HepG2 (cell line): Measurements from ENCODE around the gene CD248. TPM values are rescaled to one million over a fixed set of nuclear protein-coding genes. Genes with fewer than 3 reads are reported as not detected.

Experiments used
- DNMT1 ChIP-seq: sonication (generic); formaldehyde crosslinking; IDR thresholded peaks from 2 replicates; pipeline ENCODE4 v1.5.1; 2020; ENCODE audit warnings: mild to moderate bottlenecking, missing genetic modification reagents
- KDM3A ChIP-seq: IDR thresholded peaks from 2 replicates; pipeline ENCODE4 v1.6.1; 2018; ENCODE audit warnings: low read depth, missing compliant biosample characterization
- NCOA2 ChIP-seq: sonication (generic); formaldehyde crosslinking; IDR thresholded peaks from 2 replicates; pipeline ENCODE4 v1.8.0; 2022; ENCODE audit warnings: inconsistent platforms
- RNF219 ChIP-seq: sonication (generic); formaldehyde crosslinking; IDR thresholded peaks from 2 replicates; pipeline ENCODE4 v1.5.0; 2020; ENCODE audit warnings: mild to moderate bottlenecking, missing genetic modification reagents
- SNAPC5 ChIP-seq: sonication (generic); formaldehyde crosslinking; IDR thresholded peaks from 2 replicates; pipeline ENCODE4 v1.8.1; 2023; ENCODE audit warnings: mild to moderate bottlenecking, missing genetic modification reagents, borderline replicate concordance
- SRF ChIP-seq: IDR thresholded peaks from 2 replicates; pipeline ENCODE4 v1.6.1; 2011; ENCODE audit warnings: mild to moderate bottlenecking, low read depth, low read length, moderate library complexity
- STAT6 ChIP-seq: sonication (generic); formaldehyde crosslinking; IDR thresholded peaks from 2 replicates; pipeline ENCODE4 v1.4.0; 2020; ENCODE audit warnings: missing genetic modification reagents, mild to moderate bottlenecking, borderline replicate concordance
- TBX3 ChIP-seq: fragments of 450-650 bp; IDR thresholded peaks from 2 replicates; pipeline ENCODE4 v1.6.1; 2017; ENCODE audit warnings: antibody characterized with exemption, mild to moderate bottlenecking, inconsistent platforms, borderline replicate concordance
- THAP7 ChIP-seq: sonication (generic); formaldehyde crosslinking; IDR thresholded peaks from 2 replicates; pipeline ENCODE4 v1.8.1; 2023; ENCODE audit warnings: mild to moderate bottlenecking, missing genetic modification reagents
- TSC22D2 ChIP-seq: sonication (generic); formaldehyde crosslinking; IDR thresholded peaks from 2 replicates; pipeline ENCODE4 v1.5.1; 2020; ENCODE audit warnings: missing genetic modification reagents, mild to moderate bottlenecking, borderline replicate concordance
- ZFP91 ChIP-seq: sonication (generic); formaldehyde crosslinking; IDR thresholded peaks from 2 replicates; pipeline ENCODE4 v1.9.0; 2022; ENCODE audit warnings: missing genetic modification reagents, mild to moderate bottlenecking, borderline replicate concordance
- ZNF124 ChIP-seq: sonication (generic); formaldehyde crosslinking; IDR thresholded peaks from 2 replicates; pipeline ENCODE4 v1.4.0; 2020; ENCODE audit warnings: missing genetic modification reagents
- ZNF143 ChIP-seq: sonication (generic); formaldehyde crosslinking; IDR thresholded peaks from 2 replicates; pipeline ENCODE4 v1.4.0; 2020; ENCODE audit warnings: missing genetic modification reagents
- ZNF280B ChIP-seq: sonication (generic); formaldehyde crosslinking; IDR thresholded peaks from 2 replicates; pipeline ENCODE4 v1.5.0; 2020; ENCODE audit warnings: missing genetic modification reagents, mild to moderate bottlenecking, borderline replicate concordance
- ZNF33B ChIP-seq: sonication (generic); formaldehyde crosslinking; IDR thresholded peaks from 2 replicates; pipeline ENCODE4 v1.5.1; 2020; ENCODE audit warnings: mild to moderate bottlenecking, missing genetic modification reagents
- ZNF501 ChIP-seq: sonication (generic); formaldehyde crosslinking; IDR thresholded peaks from 2 replicates; pipeline ENCODE4 v1.5.1; 2020; ENCODE audit warnings: mild to moderate bottlenecking, moderate library complexity, missing genetic modification reagents
- ZNF616 ChIP-seq: sonication (generic); formaldehyde crosslinking; IDR thresholded peaks from 2 replicates; pipeline ENCODE4 v1.5.0; 2020; ENCODE audit warnings: low read depth, mild to moderate bottlenecking, missing genetic modification reagents
- ZNF777 ChIP-seq: sonication (generic); formaldehyde crosslinking; IDR thresholded peaks from 2 replicates; pipeline ENCODE4 v1.4.0; 2020; ENCODE audit warnings: missing genetic modification reagents
- ZNF816 ChIP-seq: sonication (generic); formaldehyde crosslinking; IDR thresholded peaks from 2 replicates; pipeline ENCODE4 v1.8.0; 2022; ENCODE audit warnings: missing genetic modification reagents, mild to moderate bottlenecking, borderline replicate concordance
- polyA plus RNA-seq, 8 experiments: library from polyadenylated mRNA; depleted of rRNA in 3 of 8; stranded (reverse) in 7 of 8; unstranded in 1 of 8; fragments of >200 nt; fragmentation: Illumina TruSeq in 4 of 8; extraction: Trizol in 4 of 8; gene quantifications; 2 replicates each; pipeline versions ENCODE4 v1.2.1 to v1.2.3, GENCODE V29; 2011 to 2016; ENCODE audit warnings: low read depth in 4 of 8, missing spikeins in 1 of 8, mixed read lengths in 1 of 8; ENCODE audit not compliant: insufficient read depth in 1 of 8
- total RNA-seq, 5 experiments: library from RNA; depleted of rRNA; stranded (reverse); fragments of >200 nt; fragmentation: Illumina TruSeq; extraction: Trizol; gene quantifications; 2 replicates each; pipeline ENCODE4 v1.2.3, GENCODE V29; 2016; ENCODE audit warnings: low read depth in 1 of 5

CD248 gene
- total and polyA plus RNA-seq, 2 of the 13 experiments (the other 11 are each of a cell fraction or from before 2014, with no cell fraction given) = 0.25 to 0.35 TPM

- TF ChIP-seq TSC22D2 (CRISPR knock-in tag) (0 out of 2 replicates have a peak, but pooled peaks have one; percentile 87), KDM3A (peak; percentile 86), STAT6 (CRISPR knock-in tag) (no peak), RNF219 (CRISPR knock-in tag) (no peak), THAP7 (CRISPR knock-in tag) (no peak), ZNF143 (CRISPR knock-in tag) (peak; percentile 59; the same call in 1 of the 2 replicates), SRF (no peak), ZNF124 (CRISPR knock-in tag) (no peak), ZNF501 (CRISPR knock-in tag) (peak; percentile 94), ZNF280B (peak; percentile 62; the same call in 1 of the 2 replicates), NCOA2 (CRISPR knock-in tag) (peak; percentile 53; the same call in 1 of the 2 replicates), ZNF33B (CRISPR knock-in tag) (no peak; the same call in 1 of the 2 replicates), ZFP91 (CRISPR knock-in tag) (peak; percentile 89; the same call in 1 of the 2 replicates), DNMT1 (CRISPR knock-in tag) (no peak), ZNF816 (peak; percentile 90; the same call in 1 of the 2 replicates), TBX3 (peak; percentile 93), ZNF777 (CRISPR knock-in tag) (no peak), SNAPC5 (CRISPR knock-in tag) (no peak), ZNF616 (0 out of 2 replicates have a peak, but pooled peaks have one; percentile 50)
Measured at GRCh38 chr11:66336234-66337102, 19.6 kb upstream of the CD248 start, which contains the start of gene RIN1 (continued).
